ENCODE measurements around the gene SUN1.

The SUN1 gene

DNA sequence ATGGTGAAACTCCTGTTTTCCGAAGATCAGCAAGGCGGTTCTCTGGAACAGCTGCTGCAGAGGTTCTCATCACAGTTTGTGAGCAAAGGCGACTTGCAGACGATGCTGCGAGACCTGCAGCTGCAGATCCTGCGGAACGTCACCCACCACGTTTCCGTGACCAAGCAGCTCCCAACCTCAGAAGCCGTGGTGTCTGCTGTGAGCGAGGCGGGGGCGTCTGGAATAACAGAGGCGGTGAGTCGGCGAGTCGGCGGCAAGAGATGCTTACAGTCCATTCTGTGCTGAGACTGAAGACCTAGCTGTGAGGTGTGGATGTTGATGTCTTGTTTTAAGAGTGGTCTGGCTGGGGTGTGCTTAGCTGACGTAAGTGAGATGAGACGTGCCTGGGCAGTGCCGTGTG, 27.9 kb downstream of the SUN1 start:
- TF ChIP-seq CTCF (IDR thresholded peaks at IDR 0.05): no peak

- no peak for TF ChIP-seq CTCF (IDR thresholded peaks at IDR 0.05)
Measured at GRCh38 chr7:861222-861621, 28.9 kb downstream of the SUN1 start.

DNA sequence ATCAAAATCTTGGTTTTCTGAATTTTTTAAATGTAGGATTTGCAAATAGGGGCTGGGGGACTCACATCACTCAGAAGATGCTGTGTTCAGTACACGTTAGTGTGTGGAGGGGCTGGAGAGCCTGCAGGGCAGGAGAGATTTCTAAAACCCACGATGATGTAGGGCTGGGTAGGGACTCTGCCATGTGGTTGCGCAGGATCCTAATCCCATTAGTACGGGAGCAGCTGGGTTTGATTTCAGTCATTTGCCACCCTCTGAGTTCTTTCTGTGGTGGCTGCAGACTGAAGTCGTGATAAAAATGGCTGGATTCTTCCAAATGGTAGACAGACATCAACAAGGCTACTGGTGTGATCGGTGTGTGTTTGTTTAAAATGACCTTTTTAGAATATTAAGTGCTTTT, 29.9 kb downstream of the SUN1 start:
- TF ChIP-seq CTCF (IDR thresholded peaks at IDR 0.05): no peak

- no peak for TF ChIP-seq CTCF (IDR thresholded peaks at IDR 0.05)
Measured at GRCh38 chr7:863106-863505, 30.8 kb downstream of the SUN1 start.

- TF ChIP-seq CTCF (IDR thresholded peaks at IDR 0.05): no peak
Measured at GRCh38 chr7:865921-866320, 33.6 kb downstream of the SUN1 start.

- TF ChIP-seq CTCF (IDR thresholded peaks at IDR 0.05): no peak
Measured at GRCh38 chr7:867001-867405, 34.7 kb downstream of the SUN1 start.

- TF ChIP-seq CTCF (IDR thresholded peaks at IDR 0.05): no peak
Measured at GRCh38 chr7:867406-868188, 35.3 kb downstream of the SUN1 start.

DNA sequence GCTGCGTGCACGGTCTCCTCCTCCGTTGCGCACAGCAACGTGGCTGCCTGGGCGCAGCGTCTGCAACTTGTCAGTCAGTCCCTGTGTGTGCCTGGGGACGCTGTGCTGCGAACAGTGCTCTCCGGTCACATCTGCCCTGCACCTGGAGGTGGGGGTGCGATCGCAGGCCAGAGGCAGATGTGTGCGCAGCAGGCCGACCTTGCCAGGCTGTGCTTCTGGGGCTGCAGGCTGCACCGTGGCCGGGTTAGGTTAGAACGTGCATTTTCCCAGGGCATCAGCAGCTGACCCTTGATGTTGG, 35.9 kb downstream of the SUN1 start:
- TF ChIP-seq CTCF (IDR thresholded peaks at IDR 0.05): no peak

All from LNCAP (cell line).